ENCODE measurements around the gene OR10J1.

The OR10J1 gene

GRCh38 chr1:159442428-159442827 lies 2.9 kb downstream of the OR10J1 start (continued):
- TF ChIP-seq, protein P1, sequence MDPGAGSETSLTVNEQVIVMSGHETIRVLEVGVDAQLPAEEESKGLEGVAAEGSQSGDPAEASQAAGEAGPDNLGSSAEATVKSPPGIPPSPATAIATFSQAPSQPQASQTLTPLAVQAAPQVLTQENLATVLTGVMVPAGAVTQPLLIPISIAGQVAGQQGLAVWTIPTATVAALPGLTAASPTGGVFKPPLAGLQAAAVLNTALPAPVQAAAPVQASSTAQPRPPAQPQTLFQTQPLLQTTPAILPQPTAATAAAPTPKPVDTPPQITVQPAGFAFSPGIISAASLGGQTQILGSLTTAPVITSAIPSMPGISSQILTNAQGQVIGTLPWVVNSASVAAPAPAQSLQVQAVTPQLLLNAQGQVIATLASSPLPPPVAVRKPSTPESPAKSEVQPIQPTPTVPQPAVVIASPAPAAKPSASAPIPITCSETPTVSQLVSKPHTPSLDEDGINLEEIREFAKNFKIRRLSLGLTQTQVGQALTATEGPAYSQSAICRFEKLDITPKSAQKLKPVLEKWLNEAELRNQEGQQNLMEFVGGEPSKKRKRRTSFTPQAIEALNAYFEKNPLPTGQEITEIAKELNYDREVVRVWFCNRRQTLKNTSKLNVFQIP (CRISPR knock-in tag; IDR thresholded peaks at IDR 0.05; ENCODE audit: borderline replicate concordance, low read depth) = no peak
- TF ChIP-seq BACH2 (CRISPR knock-in tag; IDR thresholded peaks at IDR 0.05; ENCODE audit: borderline replicate concordance) = no peak
- TF ChIP-seq OSR1 (CRISPR knock-in tag; IDR thresholded peaks at IDR 0.05) = no peak

DNA sequence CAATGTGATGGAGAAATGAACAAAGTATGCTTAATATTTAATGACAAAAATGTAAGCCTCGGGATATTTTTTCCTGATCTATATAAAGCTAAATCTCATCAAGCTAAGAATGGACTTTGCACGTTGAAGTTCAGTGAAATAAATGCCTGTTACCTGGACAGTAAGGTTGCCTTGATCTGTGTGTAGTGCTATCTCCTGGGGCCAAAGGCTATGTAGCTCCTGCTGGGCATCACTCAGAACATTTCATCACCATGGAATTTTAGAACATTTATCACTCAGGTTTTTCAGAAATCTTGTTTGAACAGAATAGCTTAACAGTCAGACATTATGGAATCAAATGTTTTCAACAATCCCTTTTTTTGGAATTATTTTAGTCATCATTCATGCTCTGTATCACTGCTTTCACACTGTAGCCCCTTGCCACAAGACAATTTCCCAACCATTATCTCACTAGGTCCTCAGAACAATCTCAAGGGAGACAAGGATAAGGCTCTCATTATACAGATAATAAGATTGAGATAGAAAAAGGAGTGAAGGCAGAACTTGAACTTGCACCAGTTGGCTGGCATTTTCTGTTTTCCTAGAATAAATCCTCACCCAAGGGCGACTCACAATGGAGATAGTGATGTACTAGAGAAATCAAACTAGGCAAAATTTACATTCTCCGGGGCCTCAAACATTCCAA lies 3.7 kb downstream of the OR10J1 start:
- TF ChIP-seq GLIS3 (CRISPR knock-in tag; IDR thresholded peaks at IDR 0.05) (no peak), BACH2 (CRISPR knock-in tag; IDR thresholded peaks at IDR 0.05; ENCODE audit: borderline replicate concordance) (no peak), ZNF565 (CRISPR knock-in tag; conservative IDR thresholded peaks at IDR 0.05; ENCODE audit: low read depth) (no peak), ARNTL (CRISPR knock-in tag; IDR thresholded peaks at IDR 0.05; ENCODE audit: borderline replicate concordance, low read depth) (no peak), SNAI2 (CRISPR knock-in tag; IDR thresholded peaks at IDR 0.05) (no peak), ZC3H10 (CRISPR knock-in tag; IDR thresholded peaks at IDR 0.05) (no peak), ZNF8 (CRISPR knock-in tag; IDR thresholded peaks at IDR 0.05) (no peak), PATZ1 (CRISPR knock-in tag; IDR thresholded peaks at IDR 0.05; ENCODE audit: borderline replicate concordance) (no peak), TOX (CRISPR knock-in tag; IDR thresholded peaks at IDR 0.05; ENCODE audit: borderline replicate concordance) (no peak), OSR1 (CRISPR knock-in tag; IDR thresholded peaks at IDR 0.05) (no peak), ESRRG (CRISPR knock-in tag; IDR thresholded peaks at IDR 0.05) (no peak), RARB (CRISPR knock-in tag; IDR thresholded peaks at IDR 0.05) (no peak), ISL1 (CRISPR knock-in tag; IDR thresholded peaks at IDR 0.05) (no peak)
- TF ChIP-seq, protein P1 (CRISPR knock-in tag; IDR thresholded peaks at IDR 0.05; ENCODE audit: borderline replicate concordance, low read depth) = no peak
- no peak for ATAC-seq

- no peak for ATAC-seq
- TF ChIP-seq ZFP3 (CRISPR knock-in tag; IDR thresholded peaks at IDR 0.05) (no peak), CSDC2 (CRISPR knock-in tag; IDR thresholded peaks at IDR 0.05) (no peak), OSR1 (CRISPR knock-in tag; IDR thresholded peaks at IDR 0.05) (no peak), SNAI2 (CRISPR knock-in tag; IDR thresholded peaks at IDR 0.05) (no peak), ZFP30 (CRISPR knock-in tag; IDR thresholded peaks at IDR 0.05) (no peak), RARB (CRISPR knock-in tag; IDR thresholded peaks at IDR 0.05) (no peak), PATZ1 (CRISPR knock-in tag; IDR thresholded peaks at IDR 0.05; ENCODE audit: borderline replicate concordance) (no peak), ISL1 (CRISPR knock-in tag; IDR thresholded peaks at IDR 0.05) (no peak), GLIS3 (CRISPR knock-in tag; IDR thresholded peaks at IDR 0.05) (no peak), ZNF565 (CRISPR knock-in tag; conservative IDR thresholded peaks at IDR 0.05; ENCODE audit: low read depth) (no peak), BACH2 (CRISPR knock-in tag; IDR thresholded peaks at IDR 0.05; ENCODE audit: borderline replicate concordance) (no peak), PPARA (CRISPR knock-in tag; IDR thresholded peaks at IDR 0.05; ENCODE audit: borderline replicate concordance) (no peak), TOX (CRISPR knock-in tag; IDR thresholded peaks at IDR 0.05; ENCODE audit: borderline replicate concordance) (no peak), ZC3H10 (CRISPR knock-in tag; IDR thresholded peaks at IDR 0.05) (no peak), ZNF8 (CRISPR knock-in tag; IDR thresholded peaks at IDR 0.05) (no peak)
- TF ChIP-seq, protein P2, sequence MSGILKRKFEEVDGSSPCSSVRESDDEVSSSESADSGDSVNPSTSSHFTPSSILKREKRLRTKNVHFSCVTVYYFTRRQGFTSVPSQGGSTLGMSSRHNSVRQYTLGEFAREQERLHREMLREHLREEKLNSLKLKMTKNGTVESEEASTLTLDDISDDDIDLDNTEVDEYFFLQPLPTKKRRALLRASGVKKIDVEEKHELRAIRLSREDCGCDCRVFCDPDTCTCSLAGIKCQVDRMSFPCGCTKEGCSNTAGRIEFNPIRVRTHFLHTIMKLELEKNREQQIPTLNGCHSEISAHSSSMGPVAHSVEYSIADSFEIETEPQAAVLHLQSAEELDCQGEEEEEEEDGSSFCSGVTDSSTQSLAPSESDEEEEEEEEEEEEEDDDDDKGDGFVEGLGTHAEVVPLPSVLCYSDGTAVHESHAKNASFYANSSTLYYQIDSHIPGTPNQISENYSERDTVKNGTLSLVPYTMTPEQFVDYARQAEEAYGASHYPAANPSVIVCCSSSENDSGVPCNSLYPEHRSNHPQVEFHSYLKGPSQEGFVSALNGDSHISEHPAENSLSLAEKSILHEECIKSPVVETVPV (CRISPR knock-in tag; IDR thresholded peaks at IDR 0.05) = no peak
- TF ChIP-seq, protein P1 (CRISPR knock-in tag; IDR thresholded peaks at IDR 0.05; ENCODE audit: borderline replicate concordance, low read depth) = no peak
Observed at GRCh38 chr1:159444511-159444910, 5.0 kb downstream of the OR10J1 start.

Data from SK-N-SH treated with all-trans-retinoic acid at 6 μM for 48 hours (cell line).